Adipose tissue (tissue), 3 donors: ENCODE data around the gene BAIAP3. TPM values are rescaled to one million over a fixed set of nuclear protein-coding genes. Genes with fewer than 3 reads are reported as not detected.

Experiments
- H3K27ac ChIP-seq: one replicate; pipeline ENCODE4 v1.5.1; 2013; ENCODE audit warnings: low read depth, low read length
- WGBS, 3 donors: extraction: QIAGEN DNeasy Blood & Tissue Kit; methylation state at CpG; one replicate each; pipeline ENCODE4 v1.1.7; 2013; 5-methylcytosine and 5-hydroxymethylcytosine counted together
- polyA plus RNA-seq, 3 donors: library from polyadenylated mRNA; stranded (reverse); fragments of 200-250 nt; gene quantifications; one replicate each; pipeline ENCODE4 v1.2.3, GENCODE V29; 2013
- donor health status: healthy with polysubstance abuse.
- donor health status: Bipolar disorder and iron deficiency.
- donor health status: healthy.

Gene BAIAP3
- polyA plus RNA-seq, 3 donors = 2.7 to 11.4 (median 6.2) TPM

DNA sequence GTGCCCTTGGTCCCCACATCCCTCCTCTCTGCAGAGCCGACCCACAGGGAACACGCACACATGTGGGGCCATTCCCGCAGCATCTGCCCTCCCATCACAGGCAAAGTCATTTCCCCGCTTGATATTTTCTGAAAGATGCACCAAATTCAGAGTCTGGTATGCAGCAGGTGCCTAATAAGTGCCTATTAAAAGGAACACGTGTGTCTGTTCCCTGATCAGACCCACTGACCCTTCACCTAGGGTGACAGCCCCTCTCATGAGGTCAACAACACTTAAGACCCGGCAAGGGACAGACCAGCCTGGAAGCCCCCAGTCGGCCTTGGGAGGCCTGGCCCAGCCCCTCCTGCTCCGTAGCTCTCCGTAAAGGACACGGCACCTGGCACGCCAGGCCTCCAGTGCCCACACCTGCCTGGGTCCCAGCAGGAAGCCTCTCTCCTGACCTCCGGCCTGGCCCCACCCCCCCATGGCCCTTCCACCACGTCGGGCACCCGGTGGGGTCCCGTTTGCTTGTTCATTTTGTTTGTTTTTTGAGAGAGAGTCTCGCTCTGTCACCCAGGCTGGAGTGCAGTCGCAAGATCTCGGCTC, 61.0 kb downstream of the BAIAP3 start:
- no peak overlapping the region for H3K27ac ChIP-seq
- 85 to 92% (median 87%) methylated on average over 19 of the region's 19 CpGs for WGBS, 3 donors

DNA sequence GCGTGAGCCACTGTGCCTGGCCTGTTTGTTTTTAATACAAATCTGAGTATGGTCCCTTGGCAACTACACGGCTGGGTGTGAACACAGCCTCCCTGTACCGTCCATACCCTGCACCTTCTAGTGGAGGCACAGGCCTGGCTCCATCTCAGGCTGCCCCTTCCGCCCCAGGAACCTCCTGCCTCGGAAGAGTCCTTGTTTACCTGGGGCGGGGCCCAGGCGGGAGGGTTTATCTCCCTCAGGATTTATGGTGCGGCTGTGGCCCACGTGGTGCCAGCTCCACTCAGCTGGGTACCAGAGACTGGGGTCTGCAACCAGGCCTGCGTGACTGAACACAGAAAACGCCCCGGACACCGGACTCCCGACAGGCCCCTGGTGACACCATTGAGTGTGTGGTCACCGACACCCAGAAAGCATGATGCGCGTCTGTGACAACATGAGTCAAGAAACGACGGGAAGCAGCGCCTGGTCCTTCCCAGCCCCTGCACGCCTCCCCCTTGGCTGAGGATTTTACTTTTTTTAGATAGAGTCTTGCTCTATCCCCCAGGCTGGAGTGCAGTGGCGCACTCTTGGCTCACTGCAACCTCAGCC, 62.1 kb downstream of the BAIAP3 start:
- WGBS, 3 donors = 89 to 94% (median 90%) methylated on average over 22 of the region's 22 CpGs

DNA sequence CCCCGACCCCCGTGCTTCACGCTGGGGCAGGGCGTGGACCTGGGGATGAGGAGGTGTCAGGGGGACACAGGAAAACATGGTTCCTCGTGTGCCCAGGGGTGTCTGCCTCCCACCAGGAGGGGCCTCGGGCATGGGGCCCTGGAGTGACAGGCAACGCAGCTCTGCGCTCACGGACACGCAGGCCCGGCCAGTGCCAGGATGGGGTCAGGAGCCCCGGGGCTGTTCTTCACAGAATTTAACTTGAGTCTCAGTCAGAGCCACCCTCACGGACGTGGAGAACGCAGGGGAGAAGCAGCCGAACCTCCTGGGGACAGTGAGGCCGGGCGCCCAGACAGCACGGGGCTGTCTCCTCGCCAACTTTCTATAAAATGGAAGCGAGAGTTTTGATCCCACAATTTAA, 64.3 kb downstream of the BAIAP3 start:
- no peak overlapping the region for H3K27ac ChIP-seq
- 93 to 97% (median 95%) methylated on average over 17 to 21 of the region's 21 CpGs for WGBS, 3 donors

More for the DNA sequence above, 62.1 kb downstream of the BAIAP3 start:
- no peak overlapping the region for H3K27ac ChIP-seq

DNA sequence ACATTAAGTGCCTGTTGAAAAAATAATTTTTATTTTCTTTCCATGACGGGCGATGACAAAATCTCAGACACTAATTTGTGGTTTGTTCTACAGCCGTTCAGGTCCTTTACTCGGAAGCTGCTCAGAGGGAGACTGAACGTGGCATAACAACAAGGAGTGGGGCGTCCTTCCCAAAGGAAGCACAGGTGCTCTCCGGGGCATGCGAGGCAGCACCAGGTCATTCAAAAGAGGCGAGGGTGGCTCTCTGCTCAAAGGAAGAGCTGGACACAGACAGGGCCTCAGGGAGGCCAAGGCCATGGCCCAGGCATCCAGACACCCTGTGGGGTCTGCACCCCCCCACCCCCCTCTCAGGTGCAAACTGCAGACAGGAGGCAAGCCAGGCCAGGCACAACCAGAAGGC, 64.9 kb downstream of the BAIAP3 start:
- WGBS, 3 donors = 93 to 97% (median 95%) methylated on average over 9 of the region's 9 CpGs
- no peak overlapping the region for H3K27ac ChIP-seq

Other genes starting within 250 kb of the BAIAP3 start
- not detected for gene C1QTNF8, start 237.4 kb upstream of the BAIAP3 start, polyA plus RNA-seq
- 10 to 100 TPM in 1 of 3 donors, 1 to 10 TPM in 2; 2.9 to 11.9 (median 6.5) TPM for gene CACNA1H, start 180.5 kb upstream of the BAIAP3 start, polyA plus RNA-seq
- under 1 TPM; 0.10 to 0.45 (median 0.15) TPM for gene TPSG1, start 108.4 kb upstream of the BAIAP3 start, polyA plus RNA-seq
- 10 to 100 TPM in 2 of 3 donors, 1 to 10 TPM in 1; 8.0 to 26.3 (median 18.4) TPM for gene TPSB2, start 103.5 kb upstream of the BAIAP3 start, polyA plus RNA-seq
- gene TPSAB1, start 92.9 kb upstream of the BAIAP3 start, polyA plus RNA-seq = 10 to 100 TPM in 2 of 3 donors, 1 to 10 TPM in 1; 6.6 to 22.0 (median 10.0) TPM
- 1 to 10 TPM in 1 of 3 donors, under 1 TPM in 1, not detected in 1; 0.16 to 1.2 TPM for gene TPSD1, start 77.6 kb upstream of the BAIAP3 start, polyA plus RNA-seq
- 10 to 100 TPM; 33.1 to 65.3 (median 52.4) TPM for gene UBE2I, start 24.0 kb upstream of the BAIAP3 start, polyA plus RNA-seq
- 10 to 100 TPM; 42.0 to 69.2 (median 57.8) TPM for gene TSR3, start 18.2 kb downstream of the BAIAP3 start, polyA plus RNA-seq
- gene GNPTG, start 18.3 kb downstream of the BAIAP3 start, polyA plus RNA-seq = 10 to 100 TPM; 32.2 to 67.4 (median 40.4) TPM
- gene UNKL, start 81.1 kb downstream of the BAIAP3 start, polyA plus RNA-seq = 10 to 100 TPM in 2 of 3 donors, 1 to 10 TPM in 1; 7.2 to 12.7 (median 11.3) TPM
- 10 to 100 TPM; 10.1 to 25.7 (median 16.8) TPM for gene UQCC4, start 87.1 kb downstream of the BAIAP3 start, polyA plus RNA-seq
- gene PERCC1, start 97.4 kb downstream of the BAIAP3 start, polyA plus RNA-seq = under 1 TPM in 1 of 3 donors, not detected in 2; 0.24 TPM
- gene CCDC154, start 110.9 kb downstream of the BAIAP3 start, polyA plus RNA-seq = under 1 TPM; 0.24 to 0.56 (median 0.55) TPM
- gene CLCN7, start 141.4 kb downstream of the BAIAP3 start, polyA plus RNA-seq = 10 to 100 TPM; 31.5 to 51.7 (median 33.9) TPM
- under 1 TPM in 1 of 3 donors, not detected in 2; 0.07 TPM for gene PTX4, start 155.3 kb downstream of the BAIAP3 start, polyA plus RNA-seq
- gene TELO2, start 159.7 kb downstream of the BAIAP3 start, polyA plus RNA-seq = 10 to 100 TPM; 29.7 to 47.7 (median 39.2) TPM
- 10 to 100 TPM; 15.1 to 48.6 (median 39.8) TPM for gene TMEM204, start 200.0 kb downstream of the BAIAP3 start, polyA plus RNA-seq